Body of pancreas (tissue), 4 donors: ENCODE results near the gene SLBP. TPM values are rescaled to one million over a fixed set of nuclear protein-coding genes. Genes with fewer than 3 reads are reported as not detected.

Experiments
- ATAC-seq: fragments of 150-250 bp; one replicate; pipeline ENCODE4 v1.9.1; 2016
- DNase-seq, 4 donors: peaks; one replicate each; pipeline ENCODE4 v3.0.0-alpha.2; 2019
- H3K27ac ChIP-seq, 4 donors: fragments of 200-600 bp; sonication (generic); 1 replicate in 3 of 4; 2 replicates in 1 of 4; pipeline versions ENCODE4 v1.5.1 to v1.6.1; 2016 to 2019; ENCODE audit warnings: mild to moderate bottlenecking in 1 of 4, mixed read lengths in 1 of 4, moderate library complexity in 1 of 4
- H3K27me3 ChIP-seq, 2 donors: fragments of 200-600 bp; sonication (generic); one replicate each; pipeline ENCODE4 v1.6.0; 2016; ENCODE audit warnings: mild to moderate bottlenecking in 1 of 2
- H3K36me3 ChIP-seq, 2 donors: fragments of 200-600 bp; sonication (generic); replicated peaks in 1 of 2; 2 replicates each; pipeline ENCODE4 v1.5.1; 2016; ENCODE audit warnings: low read depth in 2 of 2; ENCODE audit not compliant: insufficient read depth in 1 of 2
- H3K4me1 ChIP-seq: fragments of 200-600 bp; sonication (generic); one replicate; pipeline ENCODE4 v1.6.0; 2016
- H3K4me3 ChIP-seq, 2 donors: fragments of 200-600 bp; sonication (generic); 1 replicate in 1 of 2; 2 replicates in 1 of 2; pipeline ENCODE4 v1.5.1; 2016 to 2019
- H3K9me3 ChIP-seq, 3 donors: fragments of 200-600 bp; sonication (generic); 1 replicate in 2 of 3; 2 replicates in 1 of 3; pipeline ENCODE4 v1.5.1; 2016
- CTCF ChIP-seq, 7 experiments: fragments of 450-650 bp in 4 of 7; fragments of 200-600 bp in 3 of 7; sonication (generic) in 3 of 7; IDR thresholded peaks; one replicate each; pipeline ENCODE4 v1.5.1; 2016 to 2019; ENCODE audit warnings: antibody characterized with exemption in 7 of 7
- POLR2A ChIP-seq, 3 donors: fragments of 450-650 bp; IDR thresholded peaks; one replicate each; pipeline ENCODE4 v1.6.1; 2016; ENCODE audit warnings: antibody characterized with exemption in 3 of 3, mild to moderate bottlenecking in 2 of 3
- WGBS, 2 donors: methylation state at CpG; one replicate each; pipeline ENCODE4 v1.1.5; 2017; 5-methylcytosine and 5-hydroxymethylcytosine counted together
- intact Hi-C: fragments of 100-400 bp; cut with DNase I; formaldehyde crosslinking; loops from one replicate; pipeline ENCODE4 v1.15.1; 2023
- total RNA-seq, 2 donors: library from RNA; depleted of rRNA; stranded (reverse); fragments of >200 nt; gene quantifications; one replicate each; pipeline ENCODE4 v1.1.0, GENCODE V29; 2016

The SLBP gene
- total RNA-seq, 2 donors from 2014 or later, result 23.7 to 26.2 TPM

GRCh38 chr4:1744552-1744951, 32.4 kb upstream of the SLBP start:
- no peak for DNase-seq
- H3K27me3 ChIP-seq, result no peaks in the 10 kb centered on the region
- no peaks in the 10 kb centered on the region for H3K36me3 ChIP-seq
- 87 to 90% methylated on average over 10 to 14 of the region's 14 CpGs for WGBS, 2 donors
- peaks cover 19% of the 10 kb centered on the region for H3K4me1 ChIP-seq
- H3K9me3 ChIP-seq, result no peaks in the 10 kb centered on the region
- no peak overlapping the region for H3K4me3 ChIP-seq
- TF ChIP-seq CTCF (IDR thresholded peaks at IDR 0.05) (no peak), POLR2A (IDR thresholded peaks at IDR 0.05) (no peak)
- intact Hi-C loops, result loop anchor here (10.0 kb wide), 1 partner anchor 450 kb away; no protein-coding TSS in a partner anchor
- H3K27ac ChIP-seq, result no peak overlapping the region
- ATAC-seq, result no peak

GRCh38 chr4:1743975-1744374, 31.9 kb upstream of the SLBP start:
- peaks cover 19% of the 10 kb centered on the region for H3K4me1 ChIP-seq
- no peaks in the 10 kb centered on the region for H3K9me3 ChIP-seq
- intact Hi-C loops, result loop anchor here (10.0 kb wide), 1 partner anchor 451 kb away; no protein-coding TSS in a partner anchor
- 90% methylated on average over 6 of the region's 6 CpGs; no CpG with 5 or more reads in 1 of the 2 donors for WGBS, 2 donors
- no peak overlapping the region for H3K27ac ChIP-seq
- no peak overlapping the region for H3K4me3 ChIP-seq
- H3K27me3 ChIP-seq, result no peaks in the 10 kb centered on the region
- ATAC-seq (no peak), DNase-seq (no peak)
- TF ChIP-seq CTCF (IDR thresholded peaks at IDR 0.05) (no peak), POLR2A (IDR thresholded peaks at IDR 0.05) (no peak)
- no peaks in the 10 kb centered on the region for H3K36me3 ChIP-seq

- 72 to 82% methylated on average over 12 of the region's 12 CpGs for WGBS, 2 donors
- Histone ChIP-seq H3K9me3 (peaks cover 0 to under 1% (median 0%) of the 10 kb centered on the region in 3 donors), H3K36me3 (no peaks in the 10 kb centered on the region), H3K4me1 (peaks cover 17% of the 10 kb centered on the region), H3K27ac (no peak overlapping the region), H3K4me3 (no peak overlapping the region), H3K27me3 (no peaks in the 10 kb centered on the region)
- ATAC-seq (no peak), DNase-seq (no peak)
- intact Hi-C loops, result loop anchor here (10.0 kb wide), 1 partner anchor 451 kb away; no protein-coding TSS in a partner anchor
- TF ChIP-seq POLR2A (IDR thresholded peaks at IDR 0.05) (no peak), CTCF (IDR thresholded peaks at IDR 0.05) (no peak)
Observed at GRCh38 chr4:1743551-1743950, 31.4 kb upstream of the SLBP start.

DNA sequence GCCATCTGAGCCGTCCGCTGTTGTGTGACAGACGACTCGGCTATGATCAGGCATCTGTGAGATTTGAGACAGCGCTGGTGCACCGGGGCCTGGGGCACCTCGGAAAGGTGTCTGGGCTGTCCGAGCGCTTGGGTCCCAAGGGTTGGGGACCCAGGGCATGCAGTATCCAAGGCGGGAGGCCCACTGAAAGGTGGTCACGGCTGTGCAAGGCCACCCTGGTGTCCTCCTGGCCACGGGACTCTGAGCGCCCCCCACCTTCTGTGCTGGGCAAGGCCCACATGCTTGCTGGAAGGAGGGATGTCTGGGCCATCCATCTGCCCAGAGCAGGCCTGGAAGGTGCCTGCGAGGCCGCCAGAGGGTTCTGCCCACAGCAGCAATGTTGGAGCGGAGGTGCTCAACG, 29.1 kb upstream of the SLBP start:
- WGBS, 2 donors, result 83 to 89% methylated on average over 6 to 17 of the region's 17 CpGs
- DNase-seq (no peak), ATAC-seq (no peak)
- H3K9me3 ChIP-seq, result peaks cover 0 to 7% (median 0%) of the 10 kb centered on the region in 3 donors
- no peak overlapping the region for H3K27ac ChIP-seq
- TF ChIP-seq CTCF (IDR thresholded peaks at IDR 0.05) (no peak), POLR2A (IDR thresholded peaks at IDR 0.05) (no peak)
- H3K27me3 ChIP-seq, result no peaks in the 10 kb centered on the region
- H3K4me3 ChIP-seq, result no peak overlapping the region
- intact Hi-C loops, result loop anchor here (10.0 kb wide), 1 partner anchor 454 kb away; no protein-coding TSS in a partner anchor
- H3K36me3 ChIP-seq, result no peaks in the 10 kb centered on the region
- H3K4me1 ChIP-seq, result peaks cover 4% of the 10 kb centered on the region

- Histone ChIP-seq H3K9me3 (peaks cover 0 to 7% (median 0%) of the 10 kb centered on the region in 3 donors), H3K4me1 (no peaks in the 10 kb centered on the region), H3K27ac (no peak overlapping the region), H3K36me3 (no peaks in the 10 kb centered on the region), H3K4me3 (no peak overlapping the region), H3K27me3 (no peaks in the 10 kb centered on the region)
- DNase-seq (no peak), ATAC-seq (no peak)
- WGBS, 2 donors, result 95 to 100% methylated on average over 14 to 20 of the region's 22 CpGs
- no peak for TF ChIP-seq CTCF (IDR thresholded peaks at IDR 0.05)
- no peak for TF ChIP-seq POLR2A (IDR thresholded peaks at IDR 0.05)
- intact Hi-C loops, result loop anchor here (10.0 kb wide), 1 partner anchor 455 kb away; no protein-coding TSS in a partner anchor
Observed at GRCh38 chr4:1740021-1740545, 28.0 kb upstream of the SLBP start.
